Measurements from ENCODE around the gene TCERG1L.

DNA sequence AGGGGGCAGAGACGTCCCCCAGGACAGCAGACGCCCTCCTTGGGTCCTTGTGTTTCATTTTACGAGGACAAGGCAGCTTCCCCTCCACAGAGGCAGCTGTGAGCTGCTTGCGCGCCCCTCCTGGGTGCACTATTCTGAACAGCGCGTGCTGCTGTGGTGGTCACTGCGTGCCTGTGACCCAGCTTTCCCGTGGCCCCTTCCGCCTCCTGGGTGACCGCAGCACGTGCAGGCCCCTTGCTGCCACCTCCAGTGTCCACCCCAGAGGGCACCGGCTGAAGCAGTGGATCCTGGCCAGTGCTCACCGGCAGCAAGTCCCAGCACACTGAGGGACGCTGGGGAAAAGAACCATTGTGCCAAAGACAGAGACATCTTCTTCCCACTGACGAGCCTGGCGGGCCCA lies 81.4 kb downstream of the TCERG1L start:
- no peak for TF ChIP-seq POLR2A (IDR thresholded peaks at IDR 0.05)
- TF ChIP-seq, protein P1, sequence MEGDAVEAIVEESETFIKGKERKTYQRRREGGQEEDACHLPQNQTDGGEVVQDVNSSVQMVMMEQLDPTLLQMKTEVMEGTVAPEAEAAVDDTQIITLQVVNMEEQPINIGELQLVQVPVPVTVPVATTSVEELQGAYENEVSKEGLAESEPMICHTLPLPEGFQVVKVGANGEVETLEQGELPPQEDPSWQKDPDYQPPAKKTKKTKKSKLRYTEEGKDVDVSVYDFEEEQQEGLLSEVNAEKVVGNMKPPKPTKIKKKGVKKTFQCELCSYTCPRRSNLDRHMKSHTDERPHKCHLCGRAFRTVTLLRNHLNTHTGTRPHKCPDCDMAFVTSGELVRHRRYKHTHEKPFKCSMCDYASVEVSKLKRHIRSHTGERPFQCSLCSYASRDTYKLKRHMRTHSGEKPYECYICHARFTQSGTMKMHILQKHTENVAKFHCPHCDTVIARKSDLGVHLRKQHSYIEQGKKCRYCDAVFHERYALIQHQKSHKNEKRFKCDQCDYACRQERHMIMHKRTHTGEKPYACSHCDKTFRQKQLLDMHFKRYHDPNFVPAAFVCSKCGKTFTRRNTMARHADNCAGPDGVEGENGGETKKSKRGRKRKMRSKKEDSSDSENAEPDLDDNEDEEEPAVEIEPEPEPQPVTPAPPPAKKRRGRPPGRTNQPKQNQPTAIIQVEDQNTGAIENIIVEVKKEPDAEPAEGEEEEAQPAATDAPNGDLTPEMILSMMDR (IDR thresholded peaks at IDR 0.05) = no peak

All from tibial nerve (tissue), 3 donors.